Ishikawa (cell line): ENCODE measurements around the gene ACER3.

ENCODE experiments used
- CEBPB ChIP-seq: IDR thresholded peaks from 2 replicates; pipeline ENCODE4 v1.6.1; 2012
- CREB1 ChIP-seq: IDR thresholded peaks from 2 replicates; pipeline ENCODE4 v1.6.1; 2012; ENCODE audit warnings: low read depth
- EGR1 ChIP-seq: IDR thresholded peaks from 2 replicates; pipeline ENCODE4 v1.6.1; 2012
- EP300 ChIP-seq: IDR thresholded peaks from 2 replicates; pipeline ENCODE4 v1.6.1; 2012; ENCODE audit warnings: borderline replicate concordance
- FOXM1 ChIP-seq: IDR thresholded peaks from 2 replicates; pipeline ENCODE4 v1.6.1; 2012; ENCODE audit warnings: low read depth, borderline replicate concordance
- MAX ChIP-seq: IDR thresholded peaks from 2 replicates; pipeline ENCODE4 v1.6.1; 2012
- NFIC ChIP-seq: IDR thresholded peaks from 2 replicates; pipeline ENCODE4 v1.6.1; 2012
- RAD21 ChIP-seq: IDR thresholded peaks from 2 replicates; pipeline ENCODE4 v1.6.1; 2012; ENCODE audit warnings: low read depth
- REST ChIP-seq: IDR thresholded peaks from 2 replicates; pipeline ENCODE4 v1.6.1; 2012; ENCODE audit warnings: low read depth, mild to moderate bottlenecking
- TAF1 ChIP-seq: IDR thresholded peaks from 2 replicates; pipeline ENCODE4 v1.6.1; 2012; ENCODE audit warnings: low read depth, mild to moderate bottlenecking
- TCF12 ChIP-seq: IDR thresholded peaks from 2 replicates; pipeline ENCODE4 v1.6.1; 2012; ENCODE audit warnings: low read depth
- TEAD4 ChIP-seq: IDR thresholded peaks from 2 replicates; pipeline ENCODE4 v1.6.1; 2012
- USF1 ChIP-seq: IDR thresholded peaks from 2 replicates; pipeline ENCODE4 v1.6.1; 2012
- YY1 ChIP-seq: IDR thresholded peaks from 2 replicates; pipeline ENCODE4 v1.6.1; 2012; ENCODE audit warnings: low read depth
- ZBTB7A ChIP-seq: IDR thresholded peaks from 2 replicates; pipeline ENCODE4 v1.6.1; 2012; ENCODE audit warnings: low read depth

The ACER3 gene

DNA sequence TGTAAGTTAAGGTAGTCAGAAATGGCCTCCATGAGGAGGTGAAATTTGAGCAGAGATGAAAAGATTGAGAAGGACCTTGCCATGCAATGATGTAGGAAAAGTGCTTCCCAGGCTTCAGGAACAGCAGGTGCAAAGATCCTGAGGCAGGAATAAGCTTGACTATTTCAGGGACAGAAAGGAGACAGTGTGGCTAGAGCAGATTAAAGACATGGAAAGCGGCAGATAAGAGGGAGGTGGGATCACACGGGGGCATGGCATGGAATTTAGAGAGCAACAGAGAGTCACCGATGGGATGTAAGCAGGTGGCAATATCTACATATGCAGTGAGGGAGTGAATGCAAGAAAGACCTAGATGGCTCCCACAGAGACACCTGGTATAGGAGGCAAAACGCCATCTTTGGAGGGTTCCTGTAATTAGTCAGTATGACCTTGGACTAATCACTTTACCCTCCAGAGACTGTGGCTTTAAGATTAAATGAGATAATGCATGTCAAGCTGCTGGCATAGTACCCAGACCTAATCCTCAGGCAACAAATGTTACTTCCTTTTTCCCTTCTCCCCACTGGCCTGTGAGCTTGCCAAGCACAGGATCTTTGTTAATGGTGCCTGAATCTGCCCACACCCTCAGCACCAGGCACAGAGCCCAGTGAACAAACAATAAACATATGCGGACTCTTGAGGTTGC, 24.6 kb upstream of the ACER3 start:
- TF ChIP-seq FOXM1 (no peak), CREB1 (no peak), TEAD4 (no peak), CEBPB (no peak), ZBTB7A (no peak), REST (no peak), NFIC (no peak), RAD21 (no peak), EGR1 (no peak), TCF12 (no peak), EP300 (no peak), TAF1 (no peak), USF1 (no peak), YY1 (no peak), MAX (no peak)

DNA sequence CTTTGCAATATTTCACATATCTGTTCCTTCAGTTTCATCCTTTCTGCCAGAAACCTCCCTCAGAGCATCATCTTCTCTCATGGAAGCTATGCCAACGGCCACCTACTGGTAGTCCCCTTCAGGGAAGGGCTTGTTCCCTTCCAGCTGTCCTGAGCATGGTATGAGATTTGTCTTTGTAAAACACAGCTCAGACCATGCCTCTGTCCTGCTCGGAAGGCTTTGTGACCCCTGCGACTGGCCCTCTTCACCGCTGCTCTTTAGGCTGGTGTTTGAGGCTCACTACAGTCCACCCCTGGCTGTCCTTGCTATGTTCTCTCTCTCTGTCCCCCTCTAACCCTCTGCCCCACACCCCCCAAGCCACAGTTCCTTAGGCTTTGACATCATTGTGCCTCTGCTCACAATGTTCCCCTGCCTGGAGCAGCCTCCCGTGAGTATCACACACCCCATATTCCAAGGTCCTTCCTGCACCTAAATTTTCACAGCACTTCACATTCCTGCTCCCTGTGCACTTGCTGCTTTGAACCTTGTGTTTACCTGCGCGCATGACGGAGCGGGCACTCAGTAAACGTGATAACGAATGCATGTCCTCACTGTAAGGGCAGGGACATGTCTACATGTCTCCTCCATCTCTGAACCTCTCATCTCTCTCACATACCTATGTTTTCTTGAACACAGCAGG, 24.0 kb upstream of the ACER3 start:
- no peak for TF ChIP-seq CREB1

DNA sequence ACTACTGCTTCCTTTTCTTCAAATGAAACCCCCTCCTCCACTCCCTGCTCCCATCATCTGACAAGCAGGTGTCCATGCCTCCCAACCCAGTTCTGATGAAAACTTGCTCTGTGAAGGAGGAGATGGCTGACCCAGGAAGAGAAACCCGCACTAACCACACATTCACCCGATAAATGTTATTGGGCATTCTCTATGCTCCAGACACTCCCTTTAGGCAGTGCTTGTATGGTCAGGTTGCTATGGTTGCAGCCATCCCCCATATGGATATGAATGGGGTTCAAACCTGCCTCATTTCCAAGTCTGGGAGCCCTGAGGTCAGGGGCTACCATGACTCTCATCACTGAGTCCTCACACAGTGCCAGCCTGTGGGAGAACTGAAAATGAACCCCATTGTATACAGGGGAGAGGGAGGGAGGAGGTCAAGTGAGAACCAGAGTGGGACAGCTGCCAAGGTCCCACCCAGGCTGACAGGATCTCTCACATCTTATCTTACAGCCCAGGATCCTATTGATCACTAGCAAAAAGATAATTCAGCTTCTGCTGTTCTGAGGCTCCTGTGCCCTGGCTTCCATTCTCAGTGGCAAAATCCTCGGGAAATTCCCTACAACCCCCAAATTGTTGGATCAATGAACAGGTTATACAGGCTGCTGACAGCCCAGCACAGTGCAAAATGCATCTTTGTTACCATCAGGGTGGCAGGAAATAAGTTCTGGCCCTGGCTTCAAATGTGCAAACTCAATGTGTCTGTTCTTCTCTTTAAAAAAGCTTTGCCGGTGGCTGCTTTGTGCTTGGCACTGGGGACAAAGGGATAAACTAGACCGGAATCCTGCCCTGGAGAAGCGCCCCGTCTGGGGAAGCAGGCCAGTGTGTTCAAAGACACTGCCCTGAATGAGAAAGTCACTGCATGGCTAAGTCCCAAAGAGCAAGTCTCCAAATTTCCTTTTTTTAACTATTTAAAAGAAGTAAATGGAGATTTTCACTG, 22.7 kb upstream of the ACER3 start:
- TF ChIP-seq REST (no peak), TEAD4 (no peak), YY1 (no peak)

- no peak for TF ChIP-seq YY1
- TF ChIP-seq NFIC = no peak
- TF ChIP-seq USF1 = no peak
- TF ChIP-seq RAD21 = peak; percentile 54
Measured at GRCh38 chr11:76838678-76839068, 22.0 kb upstream of the ACER3 start.

GRCh38 chr11:76839311-76839710, 21.4 kb upstream of the ACER3 start:
- TF ChIP-seq MAX (no peak), TCF12 (no peak), REST (no peak), NFIC (no peak), TAF1 (no peak), YY1 (no peak), FOXM1 (no peak), CEBPB (no peak), TEAD4 (no peak), ZBTB7A (no peak), EP300 (no peak), RAD21 (no peak)
